ENCODE data around the gene CTDP1.

DNA sequence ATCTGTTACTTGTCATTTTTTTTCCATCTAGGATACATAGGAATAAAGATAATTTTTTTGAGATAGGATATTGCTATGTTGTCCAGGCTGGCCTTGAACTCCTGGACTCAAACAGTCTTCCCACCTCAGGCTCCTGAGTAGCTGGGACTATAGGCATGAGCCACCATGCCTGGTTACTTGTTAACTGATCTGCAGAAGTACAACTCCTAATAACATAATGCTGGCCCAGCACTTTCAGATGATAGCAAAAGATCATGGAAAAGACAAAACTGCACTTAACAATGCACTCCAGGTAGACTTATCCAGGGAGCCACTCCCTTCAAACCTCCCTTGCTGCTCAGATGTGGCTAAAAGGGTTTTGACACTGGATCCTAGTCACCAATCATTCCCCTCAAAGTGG, 11.4 kb upstream of the CTDP1 start:
- TF ChIP-seq, protein P1, sequence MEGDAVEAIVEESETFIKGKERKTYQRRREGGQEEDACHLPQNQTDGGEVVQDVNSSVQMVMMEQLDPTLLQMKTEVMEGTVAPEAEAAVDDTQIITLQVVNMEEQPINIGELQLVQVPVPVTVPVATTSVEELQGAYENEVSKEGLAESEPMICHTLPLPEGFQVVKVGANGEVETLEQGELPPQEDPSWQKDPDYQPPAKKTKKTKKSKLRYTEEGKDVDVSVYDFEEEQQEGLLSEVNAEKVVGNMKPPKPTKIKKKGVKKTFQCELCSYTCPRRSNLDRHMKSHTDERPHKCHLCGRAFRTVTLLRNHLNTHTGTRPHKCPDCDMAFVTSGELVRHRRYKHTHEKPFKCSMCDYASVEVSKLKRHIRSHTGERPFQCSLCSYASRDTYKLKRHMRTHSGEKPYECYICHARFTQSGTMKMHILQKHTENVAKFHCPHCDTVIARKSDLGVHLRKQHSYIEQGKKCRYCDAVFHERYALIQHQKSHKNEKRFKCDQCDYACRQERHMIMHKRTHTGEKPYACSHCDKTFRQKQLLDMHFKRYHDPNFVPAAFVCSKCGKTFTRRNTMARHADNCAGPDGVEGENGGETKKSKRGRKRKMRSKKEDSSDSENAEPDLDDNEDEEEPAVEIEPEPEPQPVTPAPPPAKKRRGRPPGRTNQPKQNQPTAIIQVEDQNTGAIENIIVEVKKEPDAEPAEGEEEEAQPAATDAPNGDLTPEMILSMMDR (tag by site-specific recombination; IDR thresholded peaks at IDR 0.05), result no peak
- no peak for TF ChIP-seq ZNF274 (IDR thresholded peaks at IDR 0.05; ENCODE audit: low read length)
- TF ChIP-seq ZNF274 (tag by site-specific recombination; IDR thresholded peaks at IDR 0.05; ENCODE audit: borderline replicate concordance), result no peak
- TF ChIP-seq, protein P2, sequence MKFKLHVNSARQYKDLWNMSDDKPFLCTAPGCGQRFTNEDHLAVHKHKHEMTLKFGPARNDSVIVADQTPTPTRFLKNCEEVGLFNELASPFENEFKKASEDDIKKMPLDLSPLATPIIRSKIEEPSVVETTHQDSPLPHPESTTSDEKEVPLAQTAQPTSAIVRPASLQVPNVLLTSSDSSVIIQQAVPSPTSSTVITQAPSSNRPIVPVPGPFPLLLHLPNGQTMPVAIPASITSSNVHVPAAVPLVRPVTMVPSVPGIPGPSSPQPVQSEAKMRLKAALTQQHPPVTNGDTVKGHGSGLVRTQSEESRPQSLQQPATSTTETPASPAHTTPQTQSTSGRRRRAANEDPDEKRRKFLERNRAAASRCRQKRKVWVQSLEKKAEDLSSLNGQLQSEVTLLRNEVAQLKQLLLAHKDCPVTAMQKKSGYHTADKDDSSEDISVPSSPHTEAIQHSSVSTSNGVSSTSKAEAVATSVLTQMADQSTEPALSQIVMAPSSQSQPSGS (tag by site-specific recombination; IDR thresholded peaks at IDR 0.05; ENCODE audit: low read depth), result no peak
- TF ChIP-seq, protein P3, sequence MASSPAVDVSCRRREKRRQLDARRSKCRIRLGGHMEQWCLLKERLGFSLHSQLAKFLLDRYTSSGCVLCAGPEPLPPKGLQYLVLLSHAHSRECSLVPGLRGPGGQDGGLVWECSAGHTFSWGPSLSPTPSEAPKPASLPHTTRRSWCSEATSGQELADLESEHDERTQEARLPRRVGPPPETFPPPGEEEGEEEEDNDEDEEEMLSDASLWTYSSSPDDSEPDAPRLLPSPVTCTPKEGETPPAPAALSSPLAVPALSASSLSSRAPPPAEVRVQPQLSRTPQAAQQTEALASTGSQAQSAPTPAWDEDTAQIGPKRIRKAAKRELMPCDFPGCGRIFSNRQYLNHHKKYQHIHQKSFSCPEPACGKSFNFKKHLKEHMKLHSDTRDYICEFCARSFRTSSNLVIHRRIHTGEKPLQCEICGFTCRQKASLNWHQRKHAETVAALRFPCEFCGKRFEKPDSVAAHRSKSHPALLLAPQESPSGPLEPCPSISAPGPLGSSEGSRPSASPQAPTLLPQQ (tag by site-specific recombination; IDR thresholded peaks at IDR 0.05), result no peak
- no peak for TF ChIP-seq ZNF776 (tag by site-specific recombination; IDR thresholded peaks at IDR 0.05; ENCODE audit: borderline replicate concordance)
- TF ChIP-seq, protein P4, sequence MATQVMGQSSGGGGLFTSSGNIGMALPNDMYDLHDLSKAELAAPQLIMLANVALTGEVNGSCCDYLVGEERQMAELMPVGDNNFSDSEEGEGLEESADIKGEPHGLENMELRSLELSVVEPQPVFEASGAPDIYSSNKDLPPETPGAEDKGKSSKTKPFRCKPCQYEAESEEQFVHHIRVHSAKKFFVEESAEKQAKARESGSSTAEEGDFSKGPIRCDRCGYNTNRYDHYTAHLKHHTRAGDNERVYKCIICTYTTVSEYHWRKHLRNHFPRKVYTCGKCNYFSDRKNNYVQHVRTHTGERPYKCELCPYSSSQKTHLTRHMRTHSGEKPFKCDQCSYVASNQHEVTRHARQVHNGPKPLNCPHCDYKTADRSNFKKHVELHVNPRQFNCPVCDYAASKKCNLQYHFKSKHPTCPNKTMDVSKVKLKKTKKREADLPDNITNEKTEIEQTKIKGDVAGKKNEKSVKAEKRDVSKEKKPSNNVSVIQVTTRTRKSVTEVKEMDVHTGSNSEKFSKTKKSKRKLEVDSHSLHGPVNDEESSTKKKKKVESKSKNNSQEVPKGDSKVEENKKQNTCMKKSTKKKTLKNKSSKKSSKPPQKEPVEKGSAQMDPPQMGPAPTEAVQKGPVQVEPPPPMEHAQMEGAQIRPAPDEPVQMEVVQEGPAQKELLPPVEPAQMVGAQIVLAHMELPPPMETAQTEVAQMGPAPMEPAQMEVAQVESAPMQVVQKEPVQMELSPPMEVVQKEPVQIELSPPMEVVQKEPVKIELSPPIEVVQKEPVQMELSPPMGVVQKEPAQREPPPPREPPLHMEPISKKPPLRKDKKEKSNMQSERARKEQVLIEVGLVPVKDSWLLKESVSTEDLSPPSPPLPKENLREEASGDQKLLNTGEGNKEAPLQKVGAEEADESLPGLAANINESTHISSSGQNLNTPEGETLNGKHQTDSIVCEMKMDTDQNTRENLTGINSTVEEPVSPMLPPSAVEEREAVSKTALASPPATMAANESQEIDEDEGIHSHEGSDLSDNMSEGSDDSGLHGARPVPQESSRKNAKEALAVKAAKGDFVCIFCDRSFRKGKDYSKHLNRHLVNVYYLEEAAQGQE (tag by site-specific recombination; IDR thresholded peaks at IDR 0.05), result no peak
- TF ChIP-seq ZNF629 (tag by site-specific recombination; IDR thresholded peaks at IDR 0.05), result no peak
- no peak for TF ChIP-seq ZSCAN30 (tag by site-specific recombination; IDR thresholded peaks at IDR 0.05)

Data from HEK293 (cell line).